KMS-11 (cell line): ENCODE data around the gene CELF1.
"Not testable (repeated sequence)": the region's sequence is repeated elsewhere in the genome, so short reads cannot be mapped to it uniquely, and the experiment has no call there.

Experiments
- H2AFZ ChIP-seq: fragments of 200-600 bp; sonication (generic); 2 replicates; pipeline ENCODE4 v1.6.1; 2016; ENCODE audit warnings: antibody characterized with exemption, mixed run types, low read depth
- H3K27ac ChIP-seq: fragments of 200-600 bp; sonication (generic); 2 replicates; pipeline ENCODE4 v1.6.1; 2016; ENCODE audit warnings: mild to moderate bottlenecking, mixed run types
- H3K27me3 ChIP-seq: fragments of 200-600 bp; sonication (generic); 2 replicates; pipeline ENCODE4 v1.6.1; 2017; ENCODE audit warnings: mild to moderate bottlenecking, low read depth, mixed run types, moderate library complexity; ENCODE audit not compliant: insufficient read depth
- H3K36me3 ChIP-seq: fragments of 200-600 bp; sonication (generic); 2 replicates; pipeline ENCODE4 v1.6.1; 2017; ENCODE audit warnings: mild to moderate bottlenecking, mixed run types; ENCODE audit not compliant: insufficient read depth
- H3K4me1 ChIP-seq: fragments of 200-600 bp; sonication (generic); 2 replicates; pipeline ENCODE4 v1.6.1; 2016; ENCODE audit warnings: mild to moderate bottlenecking, low read depth, mixed run types; ENCODE audit not compliant: poor library complexity, severe bottlenecking
- H3K4me2 ChIP-seq: fragments of 200-600 bp; sonication (generic); 2 replicates; pipeline ENCODE4 v1.7.0; 2016; ENCODE audit warnings: mild to moderate bottlenecking, mixed run types
- H3K4me3 ChIP-seq: fragments of 200-600 bp; sonication (generic); IDR thresholded peaks from 2 replicates; pipeline ENCODE4 v1.6.1; 2017; ENCODE audit warnings: low read depth, low read length, mixed read lengths; ENCODE audit not compliant: insufficient read depth
- H3K79me2 ChIP-seq: fragments of 200-600 bp; sonication (generic); 2 replicates; pipeline ENCODE4 v1.6.1; 2016; ENCODE audit warnings: low read depth, mixed run types; ENCODE audit not compliant: insufficient read depth
- H3K9ac ChIP-seq: fragments of 200-600 bp; sonication (generic); 2 replicates; pipeline ENCODE4 v1.6.1; 2016; ENCODE audit warnings: mild to moderate bottlenecking, mixed run types
- H4K20me1 ChIP-seq: fragments of 200-600 bp; sonication (generic); 2 replicates; pipeline ENCODE4 v1.6.1; 2016; ENCODE audit warnings: mild to moderate bottlenecking, mixed run types; ENCODE audit not compliant: insufficient read depth
- TF ChIP-seq, protein P1 (sequence below): fragments of 200-600 bp; sonication (generic); conservative IDR thresholded peaks from 2 replicates; pipeline ENCODE4 v1.6.1; 2017; ENCODE audit warnings: low read depth, mild to moderate bottlenecking, antibody characterized with exemption, low read length, moderate library complexity, mixed read lengths

The CELF1 gene

GRCh38 chr11:47464483-47464882 is 88.4 kb downstream of the CELF1 start:
- TF ChIP-seq, protein P1, sequence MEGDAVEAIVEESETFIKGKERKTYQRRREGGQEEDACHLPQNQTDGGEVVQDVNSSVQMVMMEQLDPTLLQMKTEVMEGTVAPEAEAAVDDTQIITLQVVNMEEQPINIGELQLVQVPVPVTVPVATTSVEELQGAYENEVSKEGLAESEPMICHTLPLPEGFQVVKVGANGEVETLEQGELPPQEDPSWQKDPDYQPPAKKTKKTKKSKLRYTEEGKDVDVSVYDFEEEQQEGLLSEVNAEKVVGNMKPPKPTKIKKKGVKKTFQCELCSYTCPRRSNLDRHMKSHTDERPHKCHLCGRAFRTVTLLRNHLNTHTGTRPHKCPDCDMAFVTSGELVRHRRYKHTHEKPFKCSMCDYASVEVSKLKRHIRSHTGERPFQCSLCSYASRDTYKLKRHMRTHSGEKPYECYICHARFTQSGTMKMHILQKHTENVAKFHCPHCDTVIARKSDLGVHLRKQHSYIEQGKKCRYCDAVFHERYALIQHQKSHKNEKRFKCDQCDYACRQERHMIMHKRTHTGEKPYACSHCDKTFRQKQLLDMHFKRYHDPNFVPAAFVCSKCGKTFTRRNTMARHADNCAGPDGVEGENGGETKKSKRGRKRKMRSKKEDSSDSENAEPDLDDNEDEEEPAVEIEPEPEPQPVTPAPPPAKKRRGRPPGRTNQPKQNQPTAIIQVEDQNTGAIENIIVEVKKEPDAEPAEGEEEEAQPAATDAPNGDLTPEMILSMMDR: no peak

DNA sequence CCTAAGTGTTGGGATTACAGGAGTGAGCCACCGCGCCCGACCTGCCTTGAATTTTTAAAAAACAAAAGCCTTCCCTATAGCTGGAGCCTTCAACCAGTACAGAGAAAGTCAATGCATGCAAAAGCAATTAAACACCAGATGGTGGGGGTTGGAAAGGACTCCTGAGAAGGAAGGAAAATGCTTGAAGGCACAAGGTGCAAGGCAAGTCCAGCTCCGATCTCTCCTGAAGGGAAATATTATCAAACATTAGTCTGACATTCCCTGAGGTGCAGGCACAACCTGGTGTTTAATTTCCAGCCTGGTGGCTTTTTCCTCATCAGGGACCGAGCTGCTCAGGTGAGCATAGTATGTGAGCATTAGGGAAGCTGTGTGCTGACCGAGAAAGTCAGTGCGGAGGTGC is 91.1 kb downstream of the CELF1 start:
- Histone ChIP-seq H2AFZ (no peak overlapping the region), H3K27me3 (no peaks in the 10 kb centered on the region), H3K4me1 (peaks cover 16% of the 10 kb centered on the region), H3K36me3 (no peaks in the 10 kb centered on the region), H3K27ac (no peak overlapping the region), H3K4me3 (no peak overlapping the region), H4K20me1 (no peaks in the 10 kb centered on the region), H3K79me2 (no peaks in the 10 kb centered on the region; the same call in 1 of the 2 replicates), H3K4me2 (no peak overlapping the region), H3K9ac (no peak overlapping the region)
- TF ChIP-seq, protein P1: no peak

More at GRCh38 chr11:47464483-47464882, 88.4 kb downstream of the CELF1 start:
- H3K27me3 ChIP-seq: no peaks in the 10 kb centered on the region
- 0 out of 2 replicates have a peak, but pooled peaks cover 3% of the 10 kb centered on the region for H3K36me3 ChIP-seq
- H3K9ac ChIP-seq: no peak overlapping the region
- H4K20me1 ChIP-seq: no peaks in the 10 kb centered on the region
- H3K4me3 ChIP-seq: no peak overlapping the region
- no peak overlapping the region for H3K4me2 ChIP-seq
- no peak overlapping the region for H2AFZ ChIP-seq
- H3K27ac ChIP-seq: no peak overlapping the region
- H3K4me1 ChIP-seq: peaks cover 21% of the 10 kb centered on the region
- H3K79me2 ChIP-seq: no peaks in the 10 kb centered on the region; the same call in 1 of the 2 replicates

DNA sequence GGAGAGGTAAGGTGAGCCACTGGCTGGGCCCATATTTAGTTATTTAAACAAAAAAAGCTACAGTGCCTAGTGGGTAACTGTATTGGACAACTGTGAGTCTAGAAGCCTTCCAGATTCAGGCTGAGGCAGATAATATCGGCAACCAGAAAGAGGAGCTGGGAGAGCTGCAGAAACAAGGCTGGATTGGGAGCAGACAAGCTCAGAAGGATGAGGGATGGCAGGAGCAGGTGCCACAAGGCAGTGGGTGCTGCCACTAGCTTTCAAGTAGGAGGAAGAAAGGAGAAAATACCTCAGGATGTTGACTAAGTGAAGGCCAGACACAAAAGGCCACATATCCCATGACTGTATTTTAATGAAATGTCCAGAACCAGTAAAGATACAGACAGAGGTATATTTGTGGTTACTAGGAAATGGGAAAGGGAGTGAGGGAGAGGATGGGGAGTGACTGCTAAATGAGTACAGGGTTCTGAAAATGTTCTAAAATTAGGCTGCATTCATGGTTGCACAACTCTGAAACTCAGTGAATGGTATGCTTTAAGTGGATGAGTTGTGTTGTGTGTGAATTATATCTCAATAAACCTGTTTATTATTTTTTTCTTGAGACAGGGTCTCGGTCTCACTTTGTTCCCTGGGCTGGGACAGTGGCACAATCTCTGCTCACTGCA is 92.2 kb downstream of the CELF1 start:
- H3K9ac ChIP-seq: no peak overlapping the region
- H3K27ac ChIP-seq: no peak overlapping the region
- no peak overlapping the region for H3K4me3 ChIP-seq
- H3K79me2 ChIP-seq: no peaks in the 10 kb centered on the region
- peaks cover 16% of the 10 kb centered on the region for H3K4me1 ChIP-seq
- TF ChIP-seq, protein P1: no peak
- H2AFZ ChIP-seq: no peak overlapping the region
- no peak overlapping the region for H3K4me2 ChIP-seq
- H4K20me1 ChIP-seq: no peaks in the 10 kb centered on the region
- no peaks in the 10 kb centered on the region for H3K36me3 ChIP-seq
- no peaks in the 10 kb centered on the region for H3K27me3 ChIP-seq

DNA sequence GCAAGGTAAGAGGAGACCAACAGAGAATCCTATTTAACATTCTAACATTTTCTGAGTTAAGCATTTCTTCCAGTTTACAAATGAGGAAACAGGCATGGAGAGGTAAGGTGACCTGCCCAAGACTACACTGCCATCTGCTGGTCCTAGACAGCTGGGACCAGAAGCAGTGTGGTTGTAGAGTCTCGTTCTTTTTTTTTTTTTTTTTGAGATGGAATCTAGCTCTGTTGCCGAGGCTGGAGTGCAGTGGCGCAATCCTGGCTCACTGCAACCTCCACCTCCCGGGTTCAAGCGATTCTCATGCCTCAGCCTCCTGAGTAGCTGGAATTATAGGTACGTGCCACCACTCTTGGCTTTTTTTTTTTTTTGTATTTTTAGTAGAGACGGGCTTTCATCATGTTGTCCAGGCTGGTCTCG is 98.7 kb downstream of the CELF1 start:
- TF ChIP-seq, protein P1: peak; percentile 71
- not testable (repeated sequence) for H3K4me3 ChIP-seq, H2AFZ ChIP-seq

More for the DNA sequence above, 98.7 kb downstream of the CELF1 start:
- not testable (repeated sequence) for H4K20me1 ChIP-seq, H3K9ac ChIP-seq, H3K27me3 ChIP-seq, H3K79me2 ChIP-seq, H3K4me2 ChIP-seq, H3K27ac ChIP-seq, H3K36me3 ChIP-seq
- peaks cover 16% of the 10 kb centered on the region for H3K4me1 ChIP-seq
